Osteoblast (primary cell): ENCODE data around the gene SPATA46. TPM values are rescaled to one million over a fixed set of nuclear protein-coding genes. Genes with fewer than 3 reads are reported as not detected.
"Not testable (repeated sequence)": the region's sequence is repeated elsewhere in the genome, so short reads cannot be mapped to it uniquely, and the experiment has no call there.

Experiments
- DNase-seq: peaks from one replicate; pipeline ENCODE4 v3.0.0; 2011; ENCODE audit warnings: low spot score, mixed read lengths; ENCODE audit not compliant: insufficient read length; ENCODE audit errors: missing footprints
- H2AFZ ChIP-seq: 2 replicates; pipeline ENCODE4 v1.6.0; 2011; ENCODE audit warnings: mild to moderate bottlenecking, low read length
- H3K27ac ChIP-seq: 2 replicates; pipeline ENCODE4 v1.5.1; 2011; ENCODE audit warnings: mild to moderate bottlenecking, low read depth, low read length, moderate library complexity
- H3K27me3 ChIP-seq: 2 replicates; pipeline ENCODE4 v1.6.0; 2012; ENCODE audit warnings: mild to moderate bottlenecking, control low read depth, inconsistent platforms, low read length, moderate library complexity; ENCODE audit not compliant: insufficient read depth
- H3K36me3 ChIP-seq: 2 replicates; pipeline ENCODE4 v1.5.1; 2011; ENCODE audit warnings: mild to moderate bottlenecking, low read length, control low read depth, moderate library complexity; ENCODE audit not compliant: insufficient read depth
- H3K4me1 ChIP-seq: 2 replicates; pipeline ENCODE4 v1.5.1; 2011; ENCODE audit warnings: mild to moderate bottlenecking, low read length, control low read depth, moderate library complexity; ENCODE audit not compliant: insufficient read depth
- H3K4me2 ChIP-seq: 2 replicates; pipeline ENCODE4 v1.6.0; 2011; ENCODE audit warnings: mild to moderate bottlenecking, low read length; ENCODE audit not compliant: insufficient read depth
- H3K4me3 ChIP-seq: fragments of 200-600 bp; sonication (generic); 3 replicates; pipeline ENCODE4 v1.5.1; 2012; ENCODE audit warnings: mild to moderate bottlenecking, low read length, inconsistent platforms; ENCODE audit not compliant: insufficient read depth
- H3K79me2 ChIP-seq: 2 replicates; pipeline ENCODE4 v1.6.0; 2012; ENCODE audit warnings: mild to moderate bottlenecking, low read length, control low read depth, inconsistent platforms; ENCODE audit not compliant: insufficient read depth
- H3K9me3 ChIP-seq: 2 replicates; pipeline ENCODE4 v1.5.1; 2011; ENCODE audit warnings: low read depth, low read length, control low read depth
- H4K20me1 ChIP-seq: 2 replicates; pipeline ENCODE4 v1.6.0; 2012; ENCODE audit warnings: mild to moderate bottlenecking, low read length, control low read depth; ENCODE audit not compliant: insufficient read depth
- total RNA-seq: library from RNA; depleted of rRNA; stranded (reverse); fragments of >200 nt; gene quantifications from 2 replicates; pipeline ENCODE4 v1.2.3, GENCODE V29; 2012
- TF ChIP-seq, protein P1 (sequence below): IDR thresholded peaks from 2 replicates; pipeline ENCODE4 v1.5.1; 2011; ENCODE audit warnings: mild to moderate bottlenecking, low read depth, low read length, moderate library complexity; ENCODE audit errors: extremely low read depth

SPATA46 gene
- total RNA-seq, 1 donor, result not detected

DNA sequence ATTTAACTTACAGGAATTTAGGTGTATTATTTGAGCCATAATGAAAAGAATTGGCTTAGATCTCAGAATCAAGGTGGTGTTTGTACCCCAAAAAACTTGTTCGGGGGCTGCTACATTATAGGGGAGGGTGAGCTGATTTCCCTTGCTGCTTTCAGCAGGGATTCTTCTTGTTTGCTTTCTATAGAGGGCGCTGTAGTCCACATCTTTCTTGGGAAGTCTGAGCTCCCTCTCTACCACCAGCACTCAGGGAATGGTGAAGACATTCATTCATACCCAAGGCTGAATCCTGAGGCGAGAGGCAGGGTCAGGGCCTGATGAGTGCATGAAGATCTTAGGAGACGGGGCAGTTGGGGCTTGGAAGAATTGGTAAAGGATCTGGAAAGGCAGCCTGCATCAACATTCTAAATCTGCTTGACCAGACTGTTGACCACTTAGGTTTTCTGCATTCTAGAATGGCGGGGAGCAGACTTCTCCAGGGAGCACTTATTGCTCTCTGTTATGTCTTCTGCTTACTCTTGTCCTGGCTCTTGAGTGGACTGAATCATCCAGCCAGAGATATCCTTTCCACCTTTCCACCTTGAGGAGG, 18.9 kb downstream of the SPATA46 start:
- peaks cover 10% of the 10 kb centered on the region for H3K27me3 ChIP-seq

DNA sequence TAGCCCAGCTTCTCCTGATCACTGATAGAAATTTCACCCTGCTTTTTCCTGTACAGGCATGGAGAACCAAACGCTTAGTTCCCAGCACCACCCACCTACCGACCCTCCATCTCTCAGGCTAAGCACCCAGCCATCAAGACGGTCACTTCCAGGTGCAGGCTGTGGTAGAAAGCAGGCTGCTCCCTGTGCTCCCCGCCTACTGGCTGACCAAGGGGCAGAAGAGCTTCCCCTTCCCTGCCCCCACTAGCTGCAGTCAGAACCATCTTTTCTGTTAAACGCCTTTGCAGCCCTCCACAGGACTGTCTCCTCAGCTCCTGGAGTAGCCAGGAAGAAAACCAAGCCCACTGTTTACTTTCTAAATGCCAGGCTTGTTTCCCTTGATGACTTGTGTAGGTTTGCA, 23.0 kb downstream of the SPATA46 start:
- Histone ChIP-seq H3K4me1 (peaks cover 11% of the 10 kb centered on the region), H3K4me2 (no peak overlapping the region), H3K79me2 (no peaks in the 10 kb centered on the region), H3K4me3 (no peak overlapping the region), H3K9me3 (no peaks in the 10 kb centered on the region), H3K36me3 (no peaks in the 10 kb centered on the region), H2AFZ (no peak overlapping the region), H3K27ac (no peak overlapping the region), H4K20me1 (no peaks in the 10 kb centered on the region), H3K27me3 (peaks cover 3% of the 10 kb centered on the region)
- TF ChIP-seq, protein P1, sequence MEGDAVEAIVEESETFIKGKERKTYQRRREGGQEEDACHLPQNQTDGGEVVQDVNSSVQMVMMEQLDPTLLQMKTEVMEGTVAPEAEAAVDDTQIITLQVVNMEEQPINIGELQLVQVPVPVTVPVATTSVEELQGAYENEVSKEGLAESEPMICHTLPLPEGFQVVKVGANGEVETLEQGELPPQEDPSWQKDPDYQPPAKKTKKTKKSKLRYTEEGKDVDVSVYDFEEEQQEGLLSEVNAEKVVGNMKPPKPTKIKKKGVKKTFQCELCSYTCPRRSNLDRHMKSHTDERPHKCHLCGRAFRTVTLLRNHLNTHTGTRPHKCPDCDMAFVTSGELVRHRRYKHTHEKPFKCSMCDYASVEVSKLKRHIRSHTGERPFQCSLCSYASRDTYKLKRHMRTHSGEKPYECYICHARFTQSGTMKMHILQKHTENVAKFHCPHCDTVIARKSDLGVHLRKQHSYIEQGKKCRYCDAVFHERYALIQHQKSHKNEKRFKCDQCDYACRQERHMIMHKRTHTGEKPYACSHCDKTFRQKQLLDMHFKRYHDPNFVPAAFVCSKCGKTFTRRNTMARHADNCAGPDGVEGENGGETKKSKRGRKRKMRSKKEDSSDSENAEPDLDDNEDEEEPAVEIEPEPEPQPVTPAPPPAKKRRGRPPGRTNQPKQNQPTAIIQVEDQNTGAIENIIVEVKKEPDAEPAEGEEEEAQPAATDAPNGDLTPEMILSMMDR, result no peak
- peak; percentile 31 for DNase-seq

More for the DNA sequence above, 18.9 kb downstream of the SPATA46 start:
- DNase-seq, result peak; percentile 93
- TF ChIP-seq, protein P1, result peak; percentile 73
- no peak overlapping the region for H3K27ac ChIP-seq
- H4K20me1 ChIP-seq, result no peaks in the 10 kb centered on the region
- H3K36me3 ChIP-seq, result no peaks in the 10 kb centered on the region
- no peaks in the 10 kb centered on the region for H3K79me2 ChIP-seq
- no peaks in the 10 kb centered on the region for H3K4me1 ChIP-seq
- no peaks in the 10 kb centered on the region for H3K9me3 ChIP-seq
- no peak overlapping the region for H3K4me3 ChIP-seq
- H3K4me2 ChIP-seq, result no peak overlapping the region
- H2AFZ ChIP-seq, result no peak overlapping the region

DNA sequence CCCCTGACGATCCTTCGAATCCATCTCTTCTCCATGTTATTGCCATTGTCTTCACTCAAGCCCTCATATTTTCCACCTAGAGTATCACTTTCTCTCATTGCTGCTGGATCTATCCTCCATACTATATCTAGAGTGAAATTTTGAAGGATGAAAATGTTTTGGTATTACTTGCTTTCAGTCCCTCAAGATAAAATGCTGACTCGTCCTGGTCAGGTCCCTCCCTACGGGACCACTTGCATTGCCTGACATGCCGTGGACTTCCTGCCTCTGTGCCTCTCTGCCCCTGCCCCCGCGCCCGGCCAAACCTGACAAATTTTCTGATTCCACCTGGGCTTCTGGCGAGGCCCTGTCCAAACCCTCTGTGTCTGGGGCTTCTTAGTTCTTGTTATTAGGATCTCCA, 23.6 kb downstream of the SPATA46 start:
- Histone ChIP-seq H2AFZ (no peak overlapping the region), H3K27ac (no peak overlapping the region), H3K79me2 (no peaks in the 10 kb centered on the region), H3K4me2 (no peak overlapping the region), H3K4me3 (no peak overlapping the region), H3K4me1 (peaks cover 11% of the 10 kb centered on the region), H3K27me3 (peaks cover 3% of the 10 kb centered on the region), H4K20me1 (no peaks in the 10 kb centered on the region), H3K9me3 (no peaks in the 10 kb centered on the region), H3K36me3 (no peaks in the 10 kb centered on the region)
- TF ChIP-seq, protein P1, result no peak
- DNase-seq, result peak; percentile 34

DNA sequence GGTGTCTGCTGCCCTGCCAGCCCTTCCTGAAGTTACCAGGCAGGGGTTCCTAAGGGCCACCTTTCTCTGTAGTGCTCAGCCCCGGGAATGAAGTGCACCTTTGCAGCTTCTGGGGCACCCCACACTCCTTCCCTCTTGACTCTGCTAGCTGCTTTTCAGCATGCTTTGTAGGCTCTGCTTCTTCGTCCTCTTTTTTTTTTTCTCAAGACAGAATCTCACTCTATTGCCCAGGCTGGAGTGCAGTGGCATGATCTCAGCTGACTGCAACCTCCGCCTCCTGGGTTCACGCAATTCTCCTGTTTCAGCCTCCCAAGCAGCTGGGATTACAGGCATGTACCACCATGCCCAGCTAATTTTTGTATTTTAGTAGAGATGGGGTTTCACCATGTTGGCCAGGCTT, 24.8 kb downstream of the SPATA46 start:
- not testable (repeated sequence) for H3K4me2 ChIP-seq, H4K20me1 ChIP-seq, H3K27me3 ChIP-seq, DNase-seq, H3K4me3 ChIP-seq, H3K36me3 ChIP-seq, H3K27ac ChIP-seq, H3K79me2 ChIP-seq, H3K9me3 ChIP-seq, H2AFZ ChIP-seq
- peaks cover 11% of the 10 kb centered on the region for H3K4me1 ChIP-seq
